ENCODE measurements around the gene NUMBL. TPM values are rescaled to one million over a fixed set of nuclear protein-coding genes. Genes with fewer than 3 reads are reported as not detected.

The NUMBL gene
- total and polyA plus RNA-seq, 9 of the 15 experiments (the other 6 are each of a cell fraction or from before 2014, with no cell fraction given): 0.39 to 38.6 (median 6.6) TPM

GRCh38 chr19:40690693-40691420, 406 bp upstream of the NUMBL start (continued):
- TF ChIP-seq TEAD1 (CRISPR knock-in tag; IDR thresholded peaks at IDR 0.05) (peak in 1 of 2 experiments; percentile 17; a peak in 1 of 4 replicates), HLTF (IDR thresholded peaks at IDR 0.05) (no peak), ZBTB5 (IDR thresholded peaks at IDR 0.05) (no peak), ZBTB2 (IDR thresholded peaks at IDR 0.05) (no peak), ZBTB26 (CRISPR knock-in tag; IDR thresholded peaks at IDR 0.05) (peak; percentile 38; the same call in 1 of the 2 replicates), HSF4 (CRISPR knock-in tag; IDR thresholded peaks at IDR 0.05; ENCODE audit: borderline replicate concordance) (no peak), MCM7 (IDR thresholded peaks at IDR 0.05) (no peak), ZBTB9 (CRISPR knock-in tag; IDR thresholded peaks at IDR 0.05) (no peak; the same call in 1 of the 2 replicates), PTTG1 (tag; IDR thresholded peaks at IDR 0.05; ENCODE audit: low read depth) (no peak), HDAC2 (IDR thresholded peaks at IDR 0.05) (peak; percentile 83), SMC3 (conservative IDR thresholded peaks at IDR 0.05; ENCODE audit: insufficient read depth, low read depth, low read length) (0 out of 2 replicates have a peak, but pooled peaks have one; percentile 1), NFE2 (IDR thresholded peaks at IDR 0.05; ENCODE audit: low read depth) (peak; percentile 99), RBM17 (IDR thresholded peaks at IDR 0.05; ENCODE audit: borderline replicate concordance, low read depth, low read length) (no peak), ZNF785 (CRISPR knock-in tag; IDR thresholded peaks at IDR 0.05) (no peak), RBFOX2 (IDR thresholded peaks at IDR 0.05; ENCODE audit: low read depth, low read length) (peak; percentile 94), E2F1 (CRISPR knock-in tag; IDR thresholded peaks at IDR 0.05) (0 out of 2 replicates have a peak, but pooled peaks have one; percentile 57), GABPB2 (CRISPR knock-in tag; conservative IDR thresholded peaks at IDR 0.05) (no peak), ZNF445 (CRISPR knock-in tag; IDR thresholded peaks at IDR 0.05; ENCODE audit: low read depth) (no peak), ZNF134 (CRISPR knock-in tag; conservative IDR thresholded peaks at IDR 0.05) (0 out of 2 replicates have a peak, but pooled peaks have one; percentile 13), DNMT1 (IDR thresholded peaks at IDR 0.05) (no peak), SRSF3 (IDR thresholded peaks at IDR 0.05; ENCODE audit: insufficient read depth, low read length) (no peak), GABPA (tag; conservative IDR thresholded peaks at IDR 0.05; ENCODE audit: low read depth) (no peak)

Measured in K562 (cell line).